Measurements from ENCODE around the gene AMOT.

- TF ChIP-seq, protein P1, sequence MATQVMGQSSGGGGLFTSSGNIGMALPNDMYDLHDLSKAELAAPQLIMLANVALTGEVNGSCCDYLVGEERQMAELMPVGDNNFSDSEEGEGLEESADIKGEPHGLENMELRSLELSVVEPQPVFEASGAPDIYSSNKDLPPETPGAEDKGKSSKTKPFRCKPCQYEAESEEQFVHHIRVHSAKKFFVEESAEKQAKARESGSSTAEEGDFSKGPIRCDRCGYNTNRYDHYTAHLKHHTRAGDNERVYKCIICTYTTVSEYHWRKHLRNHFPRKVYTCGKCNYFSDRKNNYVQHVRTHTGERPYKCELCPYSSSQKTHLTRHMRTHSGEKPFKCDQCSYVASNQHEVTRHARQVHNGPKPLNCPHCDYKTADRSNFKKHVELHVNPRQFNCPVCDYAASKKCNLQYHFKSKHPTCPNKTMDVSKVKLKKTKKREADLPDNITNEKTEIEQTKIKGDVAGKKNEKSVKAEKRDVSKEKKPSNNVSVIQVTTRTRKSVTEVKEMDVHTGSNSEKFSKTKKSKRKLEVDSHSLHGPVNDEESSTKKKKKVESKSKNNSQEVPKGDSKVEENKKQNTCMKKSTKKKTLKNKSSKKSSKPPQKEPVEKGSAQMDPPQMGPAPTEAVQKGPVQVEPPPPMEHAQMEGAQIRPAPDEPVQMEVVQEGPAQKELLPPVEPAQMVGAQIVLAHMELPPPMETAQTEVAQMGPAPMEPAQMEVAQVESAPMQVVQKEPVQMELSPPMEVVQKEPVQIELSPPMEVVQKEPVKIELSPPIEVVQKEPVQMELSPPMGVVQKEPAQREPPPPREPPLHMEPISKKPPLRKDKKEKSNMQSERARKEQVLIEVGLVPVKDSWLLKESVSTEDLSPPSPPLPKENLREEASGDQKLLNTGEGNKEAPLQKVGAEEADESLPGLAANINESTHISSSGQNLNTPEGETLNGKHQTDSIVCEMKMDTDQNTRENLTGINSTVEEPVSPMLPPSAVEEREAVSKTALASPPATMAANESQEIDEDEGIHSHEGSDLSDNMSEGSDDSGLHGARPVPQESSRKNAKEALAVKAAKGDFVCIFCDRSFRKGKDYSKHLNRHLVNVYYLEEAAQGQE (IDR thresholded peaks at IDR 0.05; ENCODE audit: borderline replicate concordance): no peak
- TF ChIP-seq, protein P2, sequence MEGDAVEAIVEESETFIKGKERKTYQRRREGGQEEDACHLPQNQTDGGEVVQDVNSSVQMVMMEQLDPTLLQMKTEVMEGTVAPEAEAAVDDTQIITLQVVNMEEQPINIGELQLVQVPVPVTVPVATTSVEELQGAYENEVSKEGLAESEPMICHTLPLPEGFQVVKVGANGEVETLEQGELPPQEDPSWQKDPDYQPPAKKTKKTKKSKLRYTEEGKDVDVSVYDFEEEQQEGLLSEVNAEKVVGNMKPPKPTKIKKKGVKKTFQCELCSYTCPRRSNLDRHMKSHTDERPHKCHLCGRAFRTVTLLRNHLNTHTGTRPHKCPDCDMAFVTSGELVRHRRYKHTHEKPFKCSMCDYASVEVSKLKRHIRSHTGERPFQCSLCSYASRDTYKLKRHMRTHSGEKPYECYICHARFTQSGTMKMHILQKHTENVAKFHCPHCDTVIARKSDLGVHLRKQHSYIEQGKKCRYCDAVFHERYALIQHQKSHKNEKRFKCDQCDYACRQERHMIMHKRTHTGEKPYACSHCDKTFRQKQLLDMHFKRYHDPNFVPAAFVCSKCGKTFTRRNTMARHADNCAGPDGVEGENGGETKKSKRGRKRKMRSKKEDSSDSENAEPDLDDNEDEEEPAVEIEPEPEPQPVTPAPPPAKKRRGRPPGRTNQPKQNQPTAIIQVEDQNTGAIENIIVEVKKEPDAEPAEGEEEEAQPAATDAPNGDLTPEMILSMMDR (IDR thresholded peaks at IDR 0.05; ENCODE audit: poor library complexity, severe bottlenecking): no peak
- TF ChIP-seq EZH2 (IDR thresholded peaks at IDR 0.05; ENCODE audit: borderline replicate concordance, insufficient read depth, low read length, poor library complexity, severe bottlenecking) (no peak), TAF1 (IDR thresholded peaks at IDR 0.05; ENCODE audit: low read depth) (no peak)
Measured at GRCh38 chrX:112757946-112758345, 82.7 kb downstream of the AMOT start.

All from neural cell (in vitro differentiated cells).